DND-41 (cell line): ENCODE results near the gene ANKMY1.

Experiments used
- ATAC-seq: fragments of 200-7000 bp; cut with Tn5 transposase; 3 replicates; pipeline ENCODE4 v1.9.1; 2021; ENCODE audit warnings: low read depth; ENCODE audit not compliant: insufficient read depth
- DNase-seq: peaks from one replicate; pipeline ENCODE4 v3.0.0-alpha.2; 2020
- H2AFZ ChIP-seq: 2 replicates; pipeline ENCODE4 v1.6.0; 2012; ENCODE audit warnings: low read depth, low read length
- H3K27ac ChIP-seq: 2 replicates; pipeline ENCODE4 v1.5.1; 2012; ENCODE audit warnings: low read length, inconsistent platforms
- H3K27me3 ChIP-seq: fragments of 200-600 bp; sonication (generic); 2 replicates; pipeline ENCODE4 v1.6.0; 2012; ENCODE audit warnings: low read length, mild to moderate bottlenecking, inconsistent platforms; ENCODE audit not compliant: insufficient read depth, poor library complexity
- H3K36me3 ChIP-seq: 2 replicates; pipeline ENCODE4 v1.5.1; 2012; ENCODE audit warnings: low read length, inconsistent platforms; ENCODE audit not compliant: insufficient read depth
- H3K4me1 ChIP-seq: 2 replicates; pipeline ENCODE4 v1.5.1; 2012; ENCODE audit warnings: mild to moderate bottlenecking, low read length; ENCODE audit not compliant: insufficient read depth
- H3K4me2 ChIP-seq: 2 replicates; pipeline ENCODE4 v1.6.0; 2012; ENCODE audit warnings: mild to moderate bottlenecking, moderate library complexity, low read length, inconsistent platforms; ENCODE audit not compliant: insufficient read depth
- H3K4me3 ChIP-seq, 2 experiments: fragments of 200-600 bp in 1 of 2; shearing (Covaris generic) in 1 of 2; 2 replicates each; pipeline ENCODE4 v1.5.1; 2012 to 2016; ENCODE audit warnings: inconsistent platforms in 2 of 2, low read length in 2 of 2, mild to moderate bottlenecking in 2 of 2, low read depth in 1 of 2, moderate library complexity in 1 of 2
- H3K79me2 ChIP-seq: 2 replicates; pipeline ENCODE4 v1.6.0; 2012; ENCODE audit warnings: low read length, inconsistent platforms; ENCODE audit not compliant: insufficient read depth
- H3K9ac ChIP-seq: 2 replicates; pipeline ENCODE4 v1.6.0; 2012; ENCODE audit warnings: low read depth, mild to moderate bottlenecking, inconsistent platforms, low read length, moderate library complexity
- H3K9me3 ChIP-seq: 2 replicates; pipeline ENCODE4 v1.5.1; 2012; ENCODE audit warnings: low read length, moderate library complexity, mild to moderate bottlenecking, inconsistent platforms; ENCODE audit not compliant: insufficient read depth, severe bottlenecking
- H4K20me1 ChIP-seq: 2 replicates; pipeline ENCODE4 v1.6.0; 2012; ENCODE audit warnings: low read length; ENCODE audit not compliant: insufficient read depth
- CTCF ChIP-seq: IDR thresholded peaks from 2 replicates; pipeline ENCODE4 v1.5.1; 2012; ENCODE audit warnings: borderline replicate concordance, low read length, moderate library complexity, mild to moderate bottlenecking; ENCODE audit not compliant: poor library complexity, severe bottlenecking; ENCODE audit errors: extremely low read depth
- EZH2 ChIP-seq: IDR thresholded peaks from 3 replicates; pipeline ENCODE4 v1.6.1; 2012; ENCODE audit warnings: borderline replicate concordance, low read depth, mild to moderate bottlenecking, moderate library complexity, low read length, inconsistent platforms; ENCODE audit not compliant: severe bottlenecking

Gene ANKMY1

DNA sequence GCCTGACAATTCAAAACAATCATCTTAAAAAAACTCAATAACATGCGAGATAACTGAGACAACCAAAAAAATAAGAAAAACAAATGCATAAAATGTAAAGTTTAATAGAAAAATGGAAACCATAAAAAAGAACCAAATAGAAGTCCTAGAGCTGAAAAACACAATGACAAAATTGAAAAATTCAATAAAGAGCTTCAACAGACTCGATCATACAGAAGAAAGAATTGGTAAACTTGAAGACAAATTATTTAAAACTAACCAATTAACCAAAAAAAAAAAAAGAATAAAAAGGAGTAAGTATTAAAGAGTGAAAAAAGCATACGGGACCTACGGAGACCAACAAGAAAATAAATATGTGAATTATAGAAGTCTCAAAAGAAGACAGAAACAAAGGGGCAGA is 84.6 kb downstream of the ANKMY1 start:
- H3K79me2 ChIP-seq, result no peaks in the 10 kb centered on the region
- no peaks in the 10 kb centered on the region for H3K27me3 ChIP-seq
- H3K4me1 ChIP-seq, result no peaks in the 10 kb centered on the region
- TF ChIP-seq EZH2, result no peak
- TF ChIP-seq CTCF, result no peak
- no peak overlapping the region for H3K4me2 ChIP-seq
- H3K9me3 ChIP-seq, result peaks cover 7% of the 10 kb centered on the region
- H3K9ac ChIP-seq, result no peak overlapping the region
- no peak overlapping the region for H3K27ac ChIP-seq
- DNase-seq (no peak), ATAC-seq (no peak)
- H4K20me1 ChIP-seq, result 0 out of 2 replicates have a peak, but pooled peaks cover 3% of the 10 kb centered on the region
- H3K4me3 ChIP-seq, result no peak overlapping the region
- no peak overlapping the region for H2AFZ ChIP-seq
- H3K36me3 ChIP-seq, result peaks cover 6% of the 10 kb centered on the region; the same call in 1 of the 2 replicates

GRCh38 chr2:240472078-240472790 is 85.6 kb downstream of the ANKMY1 start:
- DNase-seq (peak; percentile 3), ATAC-seq (peak; percentile 45; the same call in 2 of the 3 replicates)
- H2AFZ ChIP-seq, result no peak overlapping the region
- H3K36me3 ChIP-seq, result peaks cover 11% of the 10 kb centered on the region; the same call in 1 of the 2 replicates
- H3K4me1 ChIP-seq, result no peaks in the 10 kb centered on the region
- no peak overlapping the region for H3K9ac ChIP-seq
- no peaks in the 10 kb centered on the region for H3K27me3 ChIP-seq
- TF ChIP-seq EZH2, result no peak
- TF ChIP-seq CTCF, result no peak
- 0 out of 2 replicates have a peak, but pooled peaks cover 3% of the 10 kb centered on the region for H4K20me1 ChIP-seq
- H3K9me3 ChIP-seq, result peaks cover 7% of the 10 kb centered on the region
- H3K79me2 ChIP-seq, result no peaks in the 10 kb centered on the region
- H3K4me3 ChIP-seq, result no peak overlapping the region
- no peak overlapping the region for H3K4me2 ChIP-seq
- peak overlapping the region; percentile 4; the same call in 1 of the 2 replicates for H3K27ac ChIP-seq

GRCh38 chr2:240469740-240470139 is 88.0 kb downstream of the ANKMY1 start:
- Histone ChIP-seq H3K27me3 (no peaks in the 10 kb centered on the region), H3K9ac (no peak overlapping the region), H3K4me2 (no peak overlapping the region), H2AFZ (no peak overlapping the region), H3K9me3 (peaks cover 3% of the 10 kb centered on the region), H3K4me3 (no peak overlapping the region), H3K4me1 (no peaks in the 10 kb centered on the region), H3K36me3 (peaks cover 11% of the 10 kb centered on the region; the same call in 1 of the 2 replicates), H4K20me1 (0 out of 2 replicates have a peak, but pooled peaks cover 3% of the 10 kb centered on the region), H3K79me2 (no peaks in the 10 kb centered on the region), H3K27ac (no peak overlapping the region)
- ATAC-seq (no peak), DNase-seq (no peak)
- no peak for TF ChIP-seq EZH2
- TF ChIP-seq CTCF, result no peak
